ENCODE results near the gene HPSE. TPM values are rescaled to one million over a fixed set of nuclear protein-coding genes. Genes with fewer than 3 reads are reported as not detected.
A peak's percentile ranks its signal among the peaks of the same experiment; 100 is the strongest.

The HPSE gene
- total and polyA plus RNA-seq, 2 experiments from 2014 or later = 2.2 to 2.9 TPM

DNA sequence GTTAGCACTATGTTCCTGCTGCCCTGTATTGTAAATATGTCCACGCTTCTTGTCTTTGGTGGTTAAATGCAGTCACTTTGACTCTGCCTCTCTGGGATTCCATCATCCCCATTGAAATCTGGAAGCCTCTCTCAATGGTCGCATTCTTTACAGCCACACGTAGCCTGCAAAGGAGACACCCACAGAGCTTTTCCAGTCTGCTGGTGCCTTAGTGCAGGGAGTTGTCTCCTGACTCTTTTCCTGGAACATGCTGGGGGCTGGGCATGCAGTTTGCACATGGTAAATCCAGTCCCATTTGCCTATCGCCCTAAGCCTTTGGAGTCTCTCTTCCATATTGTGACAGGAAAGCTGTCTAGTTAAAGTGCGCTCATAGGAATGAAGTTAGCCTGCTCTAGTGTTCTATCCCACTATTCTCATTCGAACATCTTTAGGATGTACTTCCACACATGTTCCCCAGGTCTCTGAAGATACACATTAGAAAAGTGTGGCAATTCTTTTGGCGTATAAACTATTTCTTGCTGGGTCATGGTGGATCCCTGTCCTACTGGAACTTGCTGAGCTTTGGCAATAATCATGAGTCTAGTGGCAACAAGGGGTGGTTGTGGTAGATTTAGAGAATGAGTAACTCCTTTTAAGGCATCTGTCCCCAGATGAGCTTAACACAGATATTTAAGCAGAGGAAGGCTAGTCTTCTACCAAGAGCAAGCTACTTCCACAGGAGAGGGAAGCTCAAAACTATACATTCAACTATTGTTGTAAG is 83.8 kb downstream of the HPSE start:
- H3K9me3 Mint-ChIP-seq = no peaks in the 10 kb centered on the region
- no peaks in the 10 kb centered on the region for H3K36me3 Mint-ChIP-seq (ENCODE audit: low read depth)
- Histone ChIP-seq H2AFZ (no peak overlapping the region), H3K27me3 (ENCODE audit: insufficient read depth) (no peaks in the 10 kb centered on the region), H3K36me3 (ENCODE audit: insufficient read depth) (no peaks in the 10 kb centered on the region), H3K79me2 (replicated peaks; ENCODE audit: insufficient read depth) (no peaks in the 10 kb centered on the region), H4K20me1 (replicated peaks; ENCODE audit: insufficient read depth) (no peaks in the 10 kb centered on the region), H3K4me3 (no peak overlapping the region), H3F3A (replicated peaks; ENCODE audit: low read depth) (no peaks in the 10 kb centered on the region), H3K27ac (ENCODE audit: low read depth) (no peak overlapping the region), H3K4me1 (ENCODE audit: insufficient read depth) (no peaks in the 10 kb centered on the region), H3K9me2 (ENCODE audit: insufficient read depth) (no peaks in the 10 kb centered on the region), H3K4me2 (no peak overlapping the region)
- peak; percentile 46 for ATAC-seq
- peak overlapping the region; percentile 42; the same call in 1 of the 2 replicates for H3K27ac Mint-ChIP-seq
- TF ChIP-seq, protein P1, sequence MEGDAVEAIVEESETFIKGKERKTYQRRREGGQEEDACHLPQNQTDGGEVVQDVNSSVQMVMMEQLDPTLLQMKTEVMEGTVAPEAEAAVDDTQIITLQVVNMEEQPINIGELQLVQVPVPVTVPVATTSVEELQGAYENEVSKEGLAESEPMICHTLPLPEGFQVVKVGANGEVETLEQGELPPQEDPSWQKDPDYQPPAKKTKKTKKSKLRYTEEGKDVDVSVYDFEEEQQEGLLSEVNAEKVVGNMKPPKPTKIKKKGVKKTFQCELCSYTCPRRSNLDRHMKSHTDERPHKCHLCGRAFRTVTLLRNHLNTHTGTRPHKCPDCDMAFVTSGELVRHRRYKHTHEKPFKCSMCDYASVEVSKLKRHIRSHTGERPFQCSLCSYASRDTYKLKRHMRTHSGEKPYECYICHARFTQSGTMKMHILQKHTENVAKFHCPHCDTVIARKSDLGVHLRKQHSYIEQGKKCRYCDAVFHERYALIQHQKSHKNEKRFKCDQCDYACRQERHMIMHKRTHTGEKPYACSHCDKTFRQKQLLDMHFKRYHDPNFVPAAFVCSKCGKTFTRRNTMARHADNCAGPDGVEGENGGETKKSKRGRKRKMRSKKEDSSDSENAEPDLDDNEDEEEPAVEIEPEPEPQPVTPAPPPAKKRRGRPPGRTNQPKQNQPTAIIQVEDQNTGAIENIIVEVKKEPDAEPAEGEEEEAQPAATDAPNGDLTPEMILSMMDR (conservative IDR thresholded peaks at IDR 0.05; ENCODE audit: low read depth in 2 of 2) = no peak
- TF ChIP-seq NANOG (IDR thresholded peaks at IDR 0.05; ENCODE audit: borderline replicate concordance) (no peak), STAT1 (IDR thresholded peaks at IDR 0.05; ENCODE audit: unreplicated experiment) (no peak), CREB1 (CRISPR knock-in tag; IDR thresholded peaks at IDR 0.05; ENCODE audit: low read depth) (no peak), EZH2phosphoT487 (IDR thresholded peaks at IDR 0.05; ENCODE audit: unreplicated experiment) (no peak), ZNF331 (CRISPR knock-in tag; IDR thresholded peaks at IDR 0.05; ENCODE audit: low read depth) (no peak), ZNF114 (CRISPR knock-in tag; IDR thresholded peaks at IDR 0.05) (no peak), POLR2AphosphoS5 (IDR thresholded peaks at IDR 0.05; ENCODE audit: low read depth) (no peak), EZH2 (IDR thresholded peaks at IDR 0.05; ENCODE audit: low read depth, unreplicated experiment) (no peak), JUNB (IDR thresholded peaks at IDR 0.05; ENCODE audit: unreplicated experiment) (no peak)
- TF ChIP-seq, protein P2, sequence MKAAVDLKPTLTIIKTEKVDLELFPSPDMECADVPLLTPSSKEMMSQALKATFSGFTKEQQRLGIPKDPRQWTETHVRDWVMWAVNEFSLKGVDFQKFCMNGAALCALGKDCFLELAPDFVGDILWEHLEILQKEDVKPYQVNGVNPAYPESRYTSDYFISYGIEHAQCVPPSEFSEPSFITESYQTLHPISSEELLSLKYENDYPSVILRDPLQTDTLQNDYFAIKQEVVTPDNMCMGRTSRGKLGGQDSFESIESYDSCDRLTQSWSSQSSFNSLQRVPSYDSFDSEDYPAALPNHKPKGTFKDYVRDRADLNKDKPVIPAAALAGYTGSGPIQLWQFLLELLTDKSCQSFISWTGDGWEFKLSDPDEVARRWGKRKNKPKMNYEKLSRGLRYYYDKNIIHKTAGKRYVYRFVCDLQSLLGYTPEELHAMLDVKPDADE (IDR thresholded peaks at IDR 0.05) = no peak
- TF ChIP-seq, protein P3, sequence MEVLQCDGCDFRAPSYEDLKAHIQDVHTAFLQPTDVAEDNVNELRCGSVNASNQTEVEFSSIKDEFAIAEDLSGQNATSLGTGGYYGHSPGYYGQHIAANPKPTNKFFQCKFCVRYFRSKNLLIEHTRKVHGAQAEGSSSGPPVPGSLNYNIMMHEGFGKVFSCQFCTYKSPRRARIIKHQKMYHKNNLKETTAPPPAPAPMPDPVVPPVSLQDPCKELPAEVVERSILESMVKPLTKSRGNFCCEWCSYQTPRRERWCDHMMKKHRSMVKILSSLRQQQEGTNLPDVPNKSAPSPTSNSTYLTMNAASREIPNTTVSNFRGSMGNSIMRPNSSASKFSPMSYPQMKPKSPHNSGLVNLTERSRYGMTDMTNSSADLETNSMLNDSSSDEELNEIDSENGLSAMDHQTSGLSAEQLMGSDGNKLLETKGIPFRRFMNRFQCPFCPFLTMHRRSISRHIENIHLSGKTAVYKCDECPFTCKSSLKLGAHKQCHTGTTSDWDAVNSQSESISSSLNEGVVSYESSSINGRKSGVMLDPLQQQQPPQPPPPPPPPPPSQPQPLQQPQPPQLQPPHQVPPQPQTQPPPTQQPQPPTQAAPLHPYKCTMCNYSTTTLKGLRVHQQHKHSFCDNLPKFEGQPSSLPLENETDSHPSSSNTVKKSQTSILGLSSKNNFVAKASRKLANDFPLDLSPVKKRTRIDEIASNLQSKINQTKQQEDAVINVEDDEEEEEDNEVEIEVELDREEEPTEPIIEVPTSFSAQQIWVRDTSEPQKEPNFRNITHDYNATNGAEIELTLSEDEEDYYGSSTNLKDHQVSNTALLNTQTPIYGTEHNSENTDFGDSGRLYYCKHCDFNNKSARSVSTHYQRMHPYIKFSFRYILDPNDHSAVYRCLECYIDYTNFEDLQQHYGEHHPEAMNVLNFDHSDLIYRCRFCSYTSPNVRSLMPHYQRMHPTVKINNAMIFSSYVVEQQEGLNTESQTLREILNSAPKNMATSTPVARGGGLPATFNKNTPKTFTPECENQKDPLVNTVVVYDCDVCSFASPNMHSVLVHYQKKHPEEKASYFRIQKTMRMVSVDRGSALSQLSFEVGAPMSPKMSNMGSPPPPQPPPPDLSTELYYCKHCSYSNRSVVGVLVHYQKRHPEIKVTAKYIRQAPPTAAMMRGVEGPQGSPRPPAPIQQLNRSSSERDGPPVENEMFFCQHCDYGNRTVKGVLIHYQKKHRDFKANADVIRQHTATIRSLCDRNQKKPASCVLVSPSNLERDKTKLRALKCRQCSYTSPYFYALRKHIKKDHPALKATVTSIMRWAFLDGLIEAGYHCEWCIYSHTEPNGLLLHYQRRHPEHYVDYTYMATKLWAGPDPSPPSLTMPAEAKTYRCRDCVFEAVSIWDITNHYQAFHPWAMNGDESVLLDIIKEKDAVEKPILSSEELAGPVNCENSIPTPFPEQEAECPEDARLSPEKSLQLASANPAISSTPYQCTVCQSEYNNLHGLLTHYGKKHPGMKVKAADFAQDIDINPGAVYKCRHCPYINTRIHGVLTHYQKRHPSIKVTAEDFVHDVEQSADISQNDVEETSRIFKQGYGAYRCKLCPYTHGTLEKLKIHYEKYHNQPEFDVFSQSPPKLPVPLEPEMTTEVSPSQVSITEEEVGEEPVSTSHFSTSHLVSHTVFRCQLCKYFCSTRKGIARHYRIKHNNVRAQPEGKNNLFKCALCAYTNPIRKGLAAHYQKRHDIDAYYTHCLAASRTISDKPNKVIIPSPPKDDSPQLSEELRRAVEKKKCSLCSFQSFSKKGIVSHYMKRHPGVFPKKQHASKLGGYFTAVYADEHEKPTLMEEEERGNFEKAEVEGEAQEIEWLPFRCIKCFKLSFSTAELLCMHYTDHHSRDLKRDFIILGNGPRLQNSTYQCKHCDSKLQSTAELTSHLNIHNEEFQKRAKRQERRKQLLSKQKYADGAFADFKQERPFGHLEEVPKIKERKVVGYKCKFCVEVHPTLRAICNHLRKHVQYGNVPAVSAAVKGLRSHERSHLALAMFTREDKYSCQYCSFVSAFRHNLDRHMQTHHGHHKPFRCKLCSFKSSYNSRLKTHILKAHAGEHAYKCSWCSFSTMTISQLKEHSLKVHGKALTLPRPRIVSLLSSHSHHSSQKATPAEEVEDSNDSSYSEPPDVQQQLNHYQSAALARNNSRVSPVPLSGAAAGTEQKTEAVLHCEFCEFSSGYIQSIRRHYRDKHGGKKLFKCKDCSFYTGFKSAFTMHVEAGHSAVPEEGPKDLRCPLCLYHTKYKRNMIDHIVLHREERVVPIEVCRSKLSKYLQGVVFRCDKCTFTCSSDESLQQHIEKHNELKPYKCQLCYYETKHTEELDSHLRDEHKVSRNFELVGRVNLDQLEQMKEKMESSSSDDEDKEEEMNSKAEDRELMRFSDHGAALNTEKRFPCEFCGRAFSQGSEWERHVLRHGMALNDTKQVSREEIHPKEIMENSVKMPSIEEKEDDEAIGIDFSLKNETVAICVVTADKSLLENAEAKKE (CRISPR knock-in tag; IDR thresholded peaks at IDR 0.05) = no peak
- TF ChIP-seq, protein P4, sequence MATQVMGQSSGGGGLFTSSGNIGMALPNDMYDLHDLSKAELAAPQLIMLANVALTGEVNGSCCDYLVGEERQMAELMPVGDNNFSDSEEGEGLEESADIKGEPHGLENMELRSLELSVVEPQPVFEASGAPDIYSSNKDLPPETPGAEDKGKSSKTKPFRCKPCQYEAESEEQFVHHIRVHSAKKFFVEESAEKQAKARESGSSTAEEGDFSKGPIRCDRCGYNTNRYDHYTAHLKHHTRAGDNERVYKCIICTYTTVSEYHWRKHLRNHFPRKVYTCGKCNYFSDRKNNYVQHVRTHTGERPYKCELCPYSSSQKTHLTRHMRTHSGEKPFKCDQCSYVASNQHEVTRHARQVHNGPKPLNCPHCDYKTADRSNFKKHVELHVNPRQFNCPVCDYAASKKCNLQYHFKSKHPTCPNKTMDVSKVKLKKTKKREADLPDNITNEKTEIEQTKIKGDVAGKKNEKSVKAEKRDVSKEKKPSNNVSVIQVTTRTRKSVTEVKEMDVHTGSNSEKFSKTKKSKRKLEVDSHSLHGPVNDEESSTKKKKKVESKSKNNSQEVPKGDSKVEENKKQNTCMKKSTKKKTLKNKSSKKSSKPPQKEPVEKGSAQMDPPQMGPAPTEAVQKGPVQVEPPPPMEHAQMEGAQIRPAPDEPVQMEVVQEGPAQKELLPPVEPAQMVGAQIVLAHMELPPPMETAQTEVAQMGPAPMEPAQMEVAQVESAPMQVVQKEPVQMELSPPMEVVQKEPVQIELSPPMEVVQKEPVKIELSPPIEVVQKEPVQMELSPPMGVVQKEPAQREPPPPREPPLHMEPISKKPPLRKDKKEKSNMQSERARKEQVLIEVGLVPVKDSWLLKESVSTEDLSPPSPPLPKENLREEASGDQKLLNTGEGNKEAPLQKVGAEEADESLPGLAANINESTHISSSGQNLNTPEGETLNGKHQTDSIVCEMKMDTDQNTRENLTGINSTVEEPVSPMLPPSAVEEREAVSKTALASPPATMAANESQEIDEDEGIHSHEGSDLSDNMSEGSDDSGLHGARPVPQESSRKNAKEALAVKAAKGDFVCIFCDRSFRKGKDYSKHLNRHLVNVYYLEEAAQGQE (IDR thresholded peaks at IDR 0.05; ENCODE audit: unreplicated experiment) = no peak
- H3K4me1 Mint-ChIP-seq = peaks cover 7% of the 10 kb centered on the region; the same call in 2 of the 3 replicates
- no peak overlapping the region for H3K4me3 Mint-ChIP-seq
- DNase-seq (ENCODE audit: low spot score) = peak; percentile 17
- peaks cover 8% of the 10 kb centered on the region for H3K27me3 Mint-ChIP-seq (ENCODE audit: insufficient read depth, low read depth, poor library complexity)

Data from GM23338 (cell line).